GM21619 (cell line): ENCODE results near the gene IFNL3.
"Not testable (repeated sequence)": the region's sequence is repeated elsewhere in the genome, so short reads cannot be mapped to it uniquely, and the experiment has no call there.

ENCODE experiments used
- ATAC-seq: cut with Tn5 transposase; IDR thresholded peaks from one replicate; pipeline ENCODE4 v1.9.1; 2021; ENCODE audit not compliant: unreplicated experiment

Gene IFNL3

GRCh38 chr19:39218230-39219007, 26.4 kb downstream of the IFNL3 start:
- no peak for ATAC-seq

- no peak for ATAC-seq
Measured at GRCh38 chr19:39217094-39217493, 27.7 kb downstream of the IFNL3 start.

DNA sequence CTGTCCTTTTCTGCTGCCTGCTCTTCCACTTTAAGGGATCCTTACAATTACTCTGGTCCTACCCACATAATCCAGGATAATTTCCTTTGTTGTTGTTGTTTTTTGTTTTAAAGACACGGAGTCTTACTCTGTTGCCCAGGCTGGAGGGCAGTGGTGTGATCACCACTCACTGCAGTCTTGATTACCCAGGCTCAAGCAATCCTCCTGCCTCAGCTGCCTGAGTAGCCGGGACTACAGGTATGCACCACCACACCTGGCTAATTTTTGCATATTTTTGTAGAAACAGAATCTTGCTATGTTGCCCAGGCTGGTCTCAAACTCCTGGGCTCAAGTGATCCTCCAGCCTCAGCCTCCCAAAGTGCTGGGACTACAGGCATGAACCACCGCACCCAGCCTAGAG, 29.5 kb downstream of the IFNL3 start:
- ATAC-seq, result not testable (repeated sequence)

DNA sequence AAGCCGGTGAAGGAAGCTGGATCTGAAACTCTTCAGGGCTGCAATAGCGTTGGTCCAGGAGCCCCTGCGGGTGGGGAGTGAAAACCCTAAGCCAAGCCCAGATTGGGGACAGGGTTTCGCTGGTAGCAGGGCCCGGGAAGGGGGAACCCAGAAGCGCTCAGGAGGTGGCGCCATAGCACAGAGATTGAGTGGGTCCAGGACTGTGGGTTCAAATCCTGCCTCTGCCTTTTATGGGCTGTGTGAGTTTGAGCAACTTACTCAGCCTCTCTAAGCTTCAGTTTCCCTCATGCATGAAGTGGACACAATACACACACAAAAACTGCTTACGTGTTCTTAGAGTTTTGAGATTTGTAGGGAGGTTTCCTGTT, 32.4 kb downstream of the IFNL3 start:
- ATAC-seq, result no peak

DNA sequence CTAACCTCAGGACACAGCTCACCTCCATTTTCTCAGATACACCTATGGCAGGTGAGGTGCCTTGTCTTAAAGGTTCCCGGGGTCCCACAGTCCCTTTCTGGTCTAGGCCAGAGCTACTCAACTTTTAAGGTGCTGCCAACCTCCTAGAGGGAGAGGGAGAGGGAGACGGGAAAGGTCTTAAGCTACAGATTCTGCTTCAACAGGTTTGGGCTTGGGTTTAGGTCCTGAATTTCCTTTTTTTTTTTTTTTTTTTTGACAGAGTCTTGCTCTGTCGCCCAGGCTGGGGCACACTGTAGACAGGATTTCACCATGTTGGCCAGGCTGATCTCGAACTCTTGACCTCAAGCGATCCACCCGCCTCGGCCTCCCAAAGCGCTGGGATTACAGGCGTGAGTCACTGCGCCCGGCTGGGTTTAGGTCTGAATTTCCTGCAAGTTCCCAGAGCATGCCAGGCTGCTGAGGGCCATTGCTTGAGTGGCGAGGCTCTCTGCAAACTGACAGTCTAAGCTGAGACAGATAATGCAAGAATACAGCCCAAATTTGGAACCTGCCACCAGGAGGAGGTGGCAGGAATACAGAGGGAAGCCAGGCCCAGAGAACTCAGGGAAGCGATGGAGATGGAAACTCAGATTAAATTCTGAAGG, 33.0 kb downstream of the IFNL3 start:
- no peak for ATAC-seq

- no peak for ATAC-seq
Measured at GRCh38 chr19:39209196-39209595, 35.6 kb downstream of the IFNL3 start.

- ATAC-seq, result no peak
Measured at GRCh38 chr19:39208175-39208795, 36.5 kb downstream of the IFNL3 start.

DNA sequence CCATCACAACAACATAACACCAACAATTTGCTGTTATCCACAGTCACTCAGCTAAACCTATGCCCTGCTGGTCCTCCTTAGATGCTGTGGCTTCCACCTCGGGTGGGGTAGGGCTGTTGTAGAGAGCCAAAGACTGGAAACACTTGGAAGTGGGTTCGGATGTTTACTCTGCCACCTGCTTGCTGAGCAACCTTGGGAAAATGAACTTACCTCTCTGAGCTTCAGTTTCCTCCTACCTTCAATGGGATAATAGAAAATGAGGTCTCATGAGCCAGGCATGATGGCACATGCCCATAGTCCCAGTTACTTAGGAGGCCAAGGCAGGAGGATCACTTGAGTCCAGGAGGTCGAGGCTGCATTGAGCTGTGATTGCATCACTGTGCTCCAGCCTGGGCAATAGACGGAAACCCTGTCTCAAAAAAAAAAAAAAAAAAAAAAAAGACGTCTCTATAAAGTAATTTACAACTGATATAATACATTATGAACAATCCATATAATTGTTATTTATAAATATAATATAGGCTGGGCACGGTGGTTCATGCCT, 37.4 kb downstream of the IFNL3 start:
- ATAC-seq, result no peak

DNA sequence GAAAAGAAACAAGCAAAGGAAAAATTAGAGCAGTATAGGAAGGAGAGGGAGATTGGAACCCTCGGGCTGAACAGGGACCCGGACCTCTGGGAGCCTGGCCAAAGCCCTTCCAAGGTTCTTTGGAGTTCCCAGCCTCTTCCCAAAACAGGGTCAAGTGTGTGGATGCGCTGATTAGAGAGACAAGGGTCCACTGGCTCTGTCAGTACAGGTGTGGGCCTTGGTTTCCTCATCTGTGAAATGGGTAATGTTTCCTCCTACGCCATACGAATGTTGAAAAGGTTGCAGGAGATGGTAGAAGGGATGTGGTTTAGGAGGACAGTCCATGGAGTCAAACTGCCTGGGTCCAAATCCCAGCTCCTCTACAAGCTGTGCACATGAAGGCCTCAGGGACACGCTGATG, 38.7 kb downstream of the IFNL3 start:
- no peak for ATAC-seq

GRCh38 chr19:39205449-39205764, 39.4 kb downstream of the IFNL3 start:
- ATAC-seq, result no peak

GRCh38 chr19:39203372-39204341, 41.1 kb downstream of the IFNL3 start, which contains the start of gene SYCN:
Gene SYCN (minus strand): TSS chr19:39204263. CDS start chr19:39204254, 9 bp downstream.
- no peak for ATAC-seq

DNA sequence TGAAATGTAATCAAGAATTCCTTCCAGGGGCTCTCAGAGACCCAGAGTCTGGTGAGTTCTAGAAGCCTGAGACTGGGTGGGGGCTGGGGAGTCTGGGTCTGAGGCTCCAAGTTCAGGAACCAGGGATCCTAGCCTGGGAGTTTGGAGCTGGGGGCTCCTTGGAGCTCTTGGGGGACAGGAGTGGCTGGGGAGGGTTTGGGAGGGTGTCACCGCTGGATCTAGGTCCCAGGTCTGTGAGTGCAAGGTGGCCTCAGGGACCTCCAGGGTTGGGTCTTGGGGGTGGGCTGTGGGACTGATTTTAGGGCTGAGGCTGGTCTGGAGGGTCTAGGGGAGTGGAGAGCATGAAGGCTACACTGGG, 41.8 kb downstream of the IFNL3 start:
- no peak for ATAC-seq

DNA sequence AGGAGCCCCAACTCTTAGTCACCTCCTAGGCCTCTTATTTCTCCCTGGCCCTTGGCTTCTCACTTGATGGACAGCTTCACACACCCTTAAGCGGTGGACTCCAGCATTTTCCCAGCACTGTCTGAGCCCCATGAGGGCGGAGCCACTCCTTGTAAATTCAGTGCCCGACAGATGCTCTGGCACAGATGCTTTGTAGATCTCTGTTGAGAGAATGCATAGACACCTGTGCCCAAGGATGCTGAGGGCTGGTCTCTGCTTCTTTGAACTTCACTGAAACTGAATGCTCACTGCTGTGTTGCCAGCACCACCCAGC, 44.0 kb downstream of the IFNL3 start:
- no peak for ATAC-seq

DNA sequence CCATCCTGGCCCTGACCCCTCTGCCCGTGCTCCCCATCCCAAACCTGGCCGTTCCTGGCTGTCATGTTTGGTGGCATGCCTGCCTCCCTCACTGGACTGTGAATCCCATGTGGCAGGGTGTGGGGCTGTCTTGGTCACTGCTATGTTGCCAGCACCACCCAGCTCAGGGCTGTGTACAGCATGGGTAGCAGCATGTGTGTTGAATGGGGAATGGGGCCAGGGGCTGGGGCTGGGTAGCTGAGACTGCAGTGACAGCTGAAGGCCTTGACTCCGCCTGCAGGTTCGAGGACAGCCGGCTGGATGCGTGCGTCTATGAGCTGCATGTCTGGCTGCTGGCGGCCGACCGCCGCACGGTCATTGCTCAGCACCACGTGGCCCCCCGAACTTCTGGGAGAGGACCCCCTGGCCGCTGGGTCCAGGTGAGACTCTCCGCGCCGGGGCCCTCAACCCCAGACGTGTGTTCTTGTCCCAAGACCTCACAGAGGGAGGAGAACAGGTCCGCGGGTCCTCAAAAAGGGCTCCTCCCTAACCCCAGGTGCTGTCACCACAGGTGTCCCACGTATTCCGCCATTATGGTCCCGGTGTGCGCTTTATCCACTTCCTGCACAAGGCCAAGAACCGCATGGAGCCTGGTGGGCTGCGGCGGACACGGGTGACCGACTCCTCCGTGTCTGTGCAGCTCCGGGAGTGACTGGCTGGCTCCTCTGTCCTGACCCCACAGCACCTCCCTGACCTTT, 44.6 kb downstream of the IFNL3 start:
- ATAC-seq, result no peak

DNA sequence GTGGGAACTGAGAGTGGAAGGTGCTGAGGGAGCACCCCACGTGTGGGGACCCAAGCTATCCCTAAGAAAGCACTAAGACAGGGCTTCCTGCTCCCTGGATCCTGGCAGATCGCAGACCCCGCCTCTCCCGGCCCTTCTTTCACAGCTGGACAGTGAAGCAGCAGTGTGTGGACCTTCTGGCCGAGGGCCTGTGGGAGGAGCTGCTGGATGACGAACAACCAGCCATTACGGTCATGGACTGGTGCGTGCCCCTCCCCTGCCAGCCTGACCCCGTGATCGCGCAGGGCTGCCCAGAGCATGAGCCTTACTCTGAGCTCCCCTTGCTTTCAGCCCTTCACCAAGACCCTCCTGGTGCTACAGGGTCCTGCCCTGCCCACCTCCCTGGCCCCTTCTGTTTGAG, 45.8 kb downstream of the IFNL3 start:
- no peak for ATAC-seq

GRCh38 chr19:39197808-39198207, 47.0 kb downstream of the IFNL3 start:
- no peak for ATAC-seq

- no peak for ATAC-seq
Measured at GRCh38 chr19:39196860-39197562, 47.8 kb downstream of the IFNL3 start, which contains the start of gene NCCRP1. Gene NCCRP1 (plus strand): TSS chr19:39196964. CDS start chr19:39196983, 19 bp downstream.

- no peak for ATAC-seq
Measured at GRCh38 chr19:39196320-39196719, 48.5 kb downstream of the IFNL3 start.

GRCh38 chr19:39195755-39196154, 49.1 kb downstream of the IFNL3 start:
- ATAC-seq, result no peak
